ENCODE measurements around the gene MLPH. TPM values are rescaled to one million over a fixed set of nuclear protein-coding genes. Genes with fewer than 3 reads are reported as not detected.
A peak's percentile ranks its signal among the peaks of the same experiment; 100 is the strongest.

The MLPH gene
- total and polyA plus RNA-seq, 2 of the 4 experiments (the other 2 are of a cell fraction), result 13.8 to 21.6 TPM

GRCh38 chr2:237486819-237487448 lies at the start of gene MLPH (continued):
- no peak for TF ChIP-seq ELK1 (IDR thresholded peaks at IDR 0.05; ENCODE audit: borderline replicate concordance, low read depth, low read length)
- no peak for TF ChIP-seq NFE2L2 (IDR thresholded peaks at IDR 0.05; ENCODE audit: low read depth, low read length)
- TF ChIP-seq MXI1 (IDR thresholded peaks at IDR 0.05; ENCODE audit: borderline replicate concordance, low read depth, low read length), result no peak
- no peak for TF ChIP-seq SMC3 (IDR thresholded peaks at IDR 0.05; ENCODE audit: low read depth, low read length)

GRCh38 chr2:237437566-237437965 lies 49.5 kb upstream of the MLPH start:
- intact Hi-C loops (cut with micrococcal nuclease), result no loop called here
- Histone ChIP-seq H2BK15ac (ENCODE audit: low read depth, low read length) (no peak overlapping the region; the same call in 2 of the 3 replicates), H3K36me3 (ENCODE audit: control insufficient read depth, insufficient read depth, low read length) (no peaks in the 10 kb centered on the region), H3K27ac (ENCODE audit: insufficient read depth, low read length) (no peak overlapping the region), H2AFZ (replicated peaks; ENCODE audit: low read length, poor library complexity) (peak overlapping the region; percentile 15), H3K9me3 (ENCODE audit: control insufficient read depth, insufficient read depth, low read length) (no peaks in the 10 kb centered on the region), H3K4ac (ENCODE audit: low read depth, low read length) (no peak overlapping the region), H2BK120ac (ENCODE audit: low read depth, low read length) (no peak overlapping the region), H3K14ac (replicated peaks; ENCODE audit: low read depth, low read length) (no peak overlapping the region), H3K79me1 (ENCODE audit: low read depth in 1 of 2, low read length in 2 of 2) (peaks cover 0 to 31% of the 10 kb centered on the region in 2 experiments), H3K4me1 (ENCODE audit: control insufficient read depth, insufficient read depth, low read length) (peaks cover 35% of the 10 kb centered on the region), H3K4me2 (ENCODE audit: low read depth, low read length) (no peak overlapping the region), H3K27me3 (ENCODE audit: control insufficient read depth, insufficient read depth, low read length) (no peaks in the 10 kb centered on the region), H4K8ac (ENCODE audit: low read depth in 2 of 2, low read length in 2 of 2) (no peak overlapping the region), H2AK9ac (replicated peaks; ENCODE audit: low read depth, low read length, poor library complexity) (no peak overlapping the region), H2AK5ac (ENCODE audit: low read depth, low read length) (peak overlapping the region; percentile 49; the same call in 1 of the 2 replicates), H4K5ac (ENCODE audit: low read depth, low read length) (no peak overlapping the region), H2BK5ac (ENCODE audit: low read depth, low read length, poor library complexity, severe bottlenecking) (no peak overlapping the region), H4K91ac (ENCODE audit: insufficient read depth, low read depth, low read length) (no peak overlapping the region), H3K18ac (ENCODE audit: low read depth, low read length) (no peak overlapping the region), H3K23ac (ENCODE audit: low read depth, low read length) (no peak overlapping the region), H3K56ac (ENCODE audit: extremely low read depth, insufficient read depth, low read length) (no peak overlapping the region), H4K20me1 (ENCODE audit: insufficient read depth, low read length) (no peaks in the 10 kb centered on the region), H3K9me1 (ENCODE audit: insufficient read depth, low read length) (peaks cover 39% of the 10 kb centered on the region), H2BK20ac (ENCODE audit: low read depth, low read length) (no peak overlapping the region), H3K4me3 (ENCODE audit: insufficient read depth, low read depth, low read length) (no peak overlapping the region), H3K9ac (ENCODE audit: low read depth, low read length) (no peak overlapping the region)
- ATAC-seq (ENCODE audit: low read depth) (no peak), DNase-seq (no peak)
- dilution Hi-C loops (cut with HindIII; ENCODE audit: low sequenced_read_pairs, unreplicated experiment), result no loop called here
- no TSS peak for BruUV-seq (replicated peaks)
- POLR2A ChIA-PET (ENCODE audit: unreplicated experiment), result no interaction called here
- CTCF ChIA-PET, result no interaction called here
- 80% methylated on average over 1 of the region's 5 CpGs; no CpG with 5 or more reads in 1 of the 2 experiments for WGBS, 2 experiments (ENCODE audit: extremely low coverage in 2 of 2, insufficient read length in 1 of 2)
- in situ Hi-C loops (cut with MboI; ENCODE audit: low sequenced_read_pairs), result no loop called here
- TF ChIP-seq CHD1 (IDR thresholded peaks at IDR 0.05; ENCODE audit: low read depth, low read length) (no peak), MXI1 (IDR thresholded peaks at IDR 0.05; ENCODE audit: borderline replicate concordance, low read depth, low read length) (no peak), POLR2A (IDR thresholded peaks at IDR 0.05; ENCODE audit: low read depth, low read length) (no peak), FOS (IDR thresholded peaks at IDR 0.05; ENCODE audit: low read depth, low read length) (no peak), MAZ (IDR thresholded peaks at IDR 0.05; ENCODE audit: borderline replicate concordance, low read depth, low read length) (no peak), ELK1 (IDR thresholded peaks at IDR 0.05; ENCODE audit: borderline replicate concordance, low read depth, low read length) (no peak), USF2 (IDR thresholded peaks at IDR 0.05; ENCODE audit: low read depth, low read length) (no peak), BHLHE40 (IDR thresholded peaks at IDR 0.05; ENCODE audit: low read depth, low read length) (no peak), CEBPB (IDR thresholded peaks at IDR 0.05; ENCODE audit: low read depth, low read length) (no peak)

All from IMR-90 (cell line).